GM23338 (cell line): ENCODE results near the gene UBE2H. TPM values are rescaled to one million over a fixed set of nuclear protein-coding genes. Genes with fewer than 3 reads are reported as not detected.

ENCODE experiments used
- ATAC-seq: fragments of 200-7000 bp; cut with Tn5 transposase; 3 replicates; pipeline ENCODE4 v1.9.1; 2020
- DNase-seq: peaks from one replicate; pipeline ENCODE4 v3.0.0-alpha.2; 2015; ENCODE audit warnings: low spot score
- H2AFZ ChIP-seq: fragments of 200-600 bp; sonication (generic); 2 replicates; pipeline ENCODE4 v1.8.0; 2016; ENCODE audit warnings: antibody characterized with exemption, mild to moderate bottlenecking, moderate library complexity
- H3F3A ChIP-seq: fragments of 200-600 bp; sonication (generic); replicated peaks from 2 replicates; pipeline ENCODE4 v1.8.0; 2017; ENCODE audit warnings: antibody characterized with exemption, mixed run types, low read depth
- H3K27ac ChIP-seq: fragments of 200-600 bp; sonication (generic); 2 replicates; pipeline ENCODE4 v1.6.1; 2016; ENCODE audit warnings: low read depth
- H3K27me3 ChIP-seq: fragments of 200-600 bp; sonication (generic); 2 replicates; pipeline ENCODE4 v1.8.0; 2016; ENCODE audit warnings: mild to moderate bottlenecking, mixed run types, moderate library complexity; ENCODE audit not compliant: insufficient read depth
- H3K36me3 ChIP-seq: fragments of 200-600 bp; sonication (generic); 2 replicates; pipeline ENCODE4 v1.8.0; 2016; ENCODE audit warnings: mild to moderate bottlenecking; ENCODE audit not compliant: insufficient read depth
- H3K4me1 ChIP-seq: fragments of 200-600 bp; sonication (generic); 2 replicates; pipeline ENCODE4 v1.8.0; 2016; ENCODE audit warnings: mild to moderate bottlenecking, moderate library complexity; ENCODE audit not compliant: insufficient read depth
- H3K4me2 ChIP-seq: fragments of 200-600 bp; sonication (generic); 2 replicates; pipeline ENCODE4 v1.7.1; 2017; ENCODE audit warnings: mixed run types
- H3K4me3 ChIP-seq: fragments of 200-600 bp; sonication (generic); 2 replicates; pipeline ENCODE4 v1.6.1; 2016; ENCODE audit warnings: mixed run types
- H3K79me2 ChIP-seq: fragments of 200-600 bp; sonication (generic); replicated peaks from 2 replicates; pipeline ENCODE4 v1.8.0; 2017; ENCODE audit warnings: mild to moderate bottlenecking; ENCODE audit not compliant: insufficient read depth
- H3K9me2 ChIP-seq: fragments of 200-600 bp; sonication (generic); 2 replicates; pipeline ENCODE4 v1.8.0; 2017; ENCODE audit not compliant: insufficient read depth
- H4K20me1 ChIP-seq: fragments of 200-600 bp; sonication (generic); replicated peaks from 2 replicates; pipeline ENCODE4 v1.8.0; 2017; ENCODE audit warnings: mild to moderate bottlenecking; ENCODE audit not compliant: insufficient read depth
- H3K27ac Mint-ChIP-seq: 2 replicates; pipeline ENCODE4 v1.8.0; 2020; ENCODE audit warnings: inconsistent platforms, mild to moderate bottlenecking, moderate library complexity, mixed read lengths
- H3K27me3 Mint-ChIP-seq: 3 replicates; pipeline ENCODE4 v1.8.0; 2022; ENCODE audit warnings: low read depth, mild to moderate bottlenecking, moderate library complexity, mixed read lengths, inconsistent platforms; ENCODE audit not compliant: insufficient read depth, poor library complexity
- H3K36me3 Mint-ChIP-seq: 3 replicates; pipeline ENCODE4 v1.8.0; 2021; ENCODE audit warnings: low read depth, mild to moderate bottlenecking, inconsistent platforms, moderate library complexity, mixed read lengths
- H3K4me1 Mint-ChIP-seq: 3 replicates; pipeline ENCODE4 v1.8.0; 2020; ENCODE audit warnings: mild to moderate bottlenecking, inconsistent platforms, mixed read lengths
- H3K4me3 Mint-ChIP-seq: 3 replicates; pipeline ENCODE4 v1.8.0; 2021; ENCODE audit warnings: moderate library complexity, mild to moderate bottlenecking, inconsistent platforms, mixed read lengths
- H3K9me3 Mint-ChIP-seq: 3 replicates; pipeline ENCODE4 v1.8.0; 2020; ENCODE audit warnings: moderate library complexity, mild to moderate bottlenecking, inconsistent platforms, mixed read lengths
- CREB1 ChIP-seq: fragments of 250-450 bp; sonication (Bioruptor Pico); IDR thresholded peaks from 2 replicates; pipeline ENCODE4 v1.5.0; 2020; ENCODE audit warnings: low read depth, mild to moderate bottlenecking, moderate library complexity
- EZH2 ChIP-seq: fragments of 200-600 bp; sonication (generic); IDR thresholded peaks from one replicate; pipeline ENCODE4 v1.8.0; 2017; ENCODE audit warnings: antibody characterized with exemption, mild to moderate bottlenecking, low read depth; ENCODE audit not compliant: unreplicated experiment
- EZH2phosphoT487 ChIP-seq: fragments of 200-600 bp; sonication (generic); IDR thresholded peaks from one replicate; pipeline ENCODE4 v1.8.1; 2018; ENCODE audit warnings: antibody characterized with exemption; ENCODE audit not compliant: unreplicated experiment
- JUNB ChIP-seq: IDR thresholded peaks from one replicate; pipeline ENCODE4 v1.6.1; 2016; ENCODE audit warnings: antibody characterized with exemption; ENCODE audit not compliant: unreplicated experiment
- NANOG ChIP-seq: IDR thresholded peaks from 2 replicates; pipeline ENCODE4 v1.6.1; 2016; ENCODE audit warnings: antibody characterized with exemption, borderline replicate concordance
- POLR2AphosphoS5 ChIP-seq: IDR thresholded peaks from 2 replicates; pipeline ENCODE4 v1.6.1; 2016; ENCODE audit warnings: antibody characterized with exemption, low read depth
- STAT1 ChIP-seq: IDR thresholded peaks from one replicate; pipeline ENCODE4 v1.6.1; 2016; ENCODE audit warnings: antibody characterized with exemption; ENCODE audit not compliant: unreplicated experiment
- ZNF114 ChIP-seq: fragments of 250-450 bp; sonication (Bioruptor Pico); IDR thresholded peaks from 2 replicates; pipeline ENCODE4 v1.5.0; 2020; ENCODE audit warnings: mild to moderate bottlenecking, moderate library complexity
- ZNF331 ChIP-seq: fragments of 250-450 bp; sonication (Bioruptor Pico); IDR thresholded peaks from 2 replicates; pipeline ENCODE4 v1.5.0; 2020; ENCODE audit warnings: low read depth, mild to moderate bottlenecking, moderate library complexity
- ZNF462 ChIP-seq: fragments of 250-450 bp; sonication (Bioruptor Pico); IDR thresholded peaks from 2 replicates; pipeline ENCODE4 v1.5.0; 2020; ENCODE audit warnings: mild to moderate bottlenecking, moderate library complexity
- polyA plus RNA-seq: library from polyadenylated mRNA; unstranded; fragments of >200 nt; fragmentation: Nextera tagmentation; extraction: Ambion mirVana; gene quantifications from 2 replicates; pipeline ENCODE4 v1.2.1, GENCODE V29; 2016
- total RNA-seq: library from RNA; depleted of rRNA; stranded (reverse); fragments of >200 nt; shearing (Covaris generic); gene quantifications from 2 replicates; pipeline ENCODE4 v1.2.3, GENCODE V29; 2014
- TF ChIP-seq, protein P1 (sequence below): IDR thresholded peaks from one replicate; pipeline ENCODE4 v1.6.1; 2018; ENCODE audit warnings: antibody characterized with exemption; ENCODE audit not compliant: unreplicated experiment
- TF ChIP-seq, protein P2 (sequence below): IDR thresholded peaks from 2 replicates; pipeline ENCODE4 v1.6.1; 2016; ENCODE audit warnings: antibody characterized with exemption

Gene UBE2H
- total and polyA plus RNA-seq, 2 experiments from 2014 or later: 40.8 to 86.5 TPM

DNA sequence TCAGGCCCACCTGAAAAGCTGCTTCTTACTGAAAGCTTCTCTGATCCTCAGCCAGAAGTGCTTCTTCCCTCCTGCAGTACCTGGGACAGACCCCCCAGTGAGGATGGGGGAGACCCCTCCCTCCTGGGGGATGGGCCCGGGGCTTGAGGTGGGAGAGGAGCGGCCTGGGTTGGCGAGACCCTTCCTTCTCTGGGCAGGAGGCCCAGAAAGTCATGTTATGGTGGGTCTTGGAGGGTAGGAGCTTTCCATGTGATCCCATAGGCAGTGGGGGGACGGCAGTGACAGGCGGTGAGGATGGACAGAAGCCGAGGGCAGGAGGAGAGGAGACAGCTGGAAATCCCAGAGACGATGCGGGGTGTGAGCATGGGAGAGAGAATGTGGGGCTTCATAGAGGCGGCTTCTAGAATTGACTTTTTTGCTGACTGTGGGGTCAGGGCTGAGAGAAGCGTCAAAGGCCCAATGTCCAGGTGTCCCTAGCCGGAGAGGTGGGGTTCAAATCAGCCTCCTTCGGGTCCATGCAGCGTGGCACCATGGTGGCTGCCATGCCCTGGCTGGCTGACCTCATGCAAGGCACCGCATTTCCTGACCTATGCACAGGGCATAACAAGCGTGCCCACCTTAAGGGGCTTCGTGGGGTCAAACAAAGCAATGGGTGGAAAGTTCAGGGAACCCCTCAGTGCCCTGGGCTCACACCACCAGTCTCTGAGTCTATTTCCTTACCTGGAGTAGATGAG lies 154.0 kb downstream of the UBE2H start (continued):
- TF ChIP-seq, protein P1, sequence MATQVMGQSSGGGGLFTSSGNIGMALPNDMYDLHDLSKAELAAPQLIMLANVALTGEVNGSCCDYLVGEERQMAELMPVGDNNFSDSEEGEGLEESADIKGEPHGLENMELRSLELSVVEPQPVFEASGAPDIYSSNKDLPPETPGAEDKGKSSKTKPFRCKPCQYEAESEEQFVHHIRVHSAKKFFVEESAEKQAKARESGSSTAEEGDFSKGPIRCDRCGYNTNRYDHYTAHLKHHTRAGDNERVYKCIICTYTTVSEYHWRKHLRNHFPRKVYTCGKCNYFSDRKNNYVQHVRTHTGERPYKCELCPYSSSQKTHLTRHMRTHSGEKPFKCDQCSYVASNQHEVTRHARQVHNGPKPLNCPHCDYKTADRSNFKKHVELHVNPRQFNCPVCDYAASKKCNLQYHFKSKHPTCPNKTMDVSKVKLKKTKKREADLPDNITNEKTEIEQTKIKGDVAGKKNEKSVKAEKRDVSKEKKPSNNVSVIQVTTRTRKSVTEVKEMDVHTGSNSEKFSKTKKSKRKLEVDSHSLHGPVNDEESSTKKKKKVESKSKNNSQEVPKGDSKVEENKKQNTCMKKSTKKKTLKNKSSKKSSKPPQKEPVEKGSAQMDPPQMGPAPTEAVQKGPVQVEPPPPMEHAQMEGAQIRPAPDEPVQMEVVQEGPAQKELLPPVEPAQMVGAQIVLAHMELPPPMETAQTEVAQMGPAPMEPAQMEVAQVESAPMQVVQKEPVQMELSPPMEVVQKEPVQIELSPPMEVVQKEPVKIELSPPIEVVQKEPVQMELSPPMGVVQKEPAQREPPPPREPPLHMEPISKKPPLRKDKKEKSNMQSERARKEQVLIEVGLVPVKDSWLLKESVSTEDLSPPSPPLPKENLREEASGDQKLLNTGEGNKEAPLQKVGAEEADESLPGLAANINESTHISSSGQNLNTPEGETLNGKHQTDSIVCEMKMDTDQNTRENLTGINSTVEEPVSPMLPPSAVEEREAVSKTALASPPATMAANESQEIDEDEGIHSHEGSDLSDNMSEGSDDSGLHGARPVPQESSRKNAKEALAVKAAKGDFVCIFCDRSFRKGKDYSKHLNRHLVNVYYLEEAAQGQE: no peak
- TF ChIP-seq ZNF114: no peak
- TF ChIP-seq EZH2phosphoT487: no peak
- no peak for TF ChIP-seq JUNB
- TF ChIP-seq, protein P2, sequence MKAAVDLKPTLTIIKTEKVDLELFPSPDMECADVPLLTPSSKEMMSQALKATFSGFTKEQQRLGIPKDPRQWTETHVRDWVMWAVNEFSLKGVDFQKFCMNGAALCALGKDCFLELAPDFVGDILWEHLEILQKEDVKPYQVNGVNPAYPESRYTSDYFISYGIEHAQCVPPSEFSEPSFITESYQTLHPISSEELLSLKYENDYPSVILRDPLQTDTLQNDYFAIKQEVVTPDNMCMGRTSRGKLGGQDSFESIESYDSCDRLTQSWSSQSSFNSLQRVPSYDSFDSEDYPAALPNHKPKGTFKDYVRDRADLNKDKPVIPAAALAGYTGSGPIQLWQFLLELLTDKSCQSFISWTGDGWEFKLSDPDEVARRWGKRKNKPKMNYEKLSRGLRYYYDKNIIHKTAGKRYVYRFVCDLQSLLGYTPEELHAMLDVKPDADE: no peak
- no peak for TF ChIP-seq NANOG
- TF ChIP-seq POLR2AphosphoS5: no peak
- no peak for TF ChIP-seq STAT1

GRCh38 chr7:129797214-129797789 lies 155.5 kb downstream of the UBE2H start:
- H2AFZ ChIP-seq: peak overlapping the region; percentile 76
- H3K9me2 ChIP-seq: no peaks in the 10 kb centered on the region
- H3K4me2 ChIP-seq: peak overlapping the region; percentile 51
- Mint-ChIP-seq H3K36me3 (no peaks in the 10 kb centered on the region; the same call in 2 of the 3 replicates), H3K9me3 (no peaks in the 10 kb centered on the region), H3K27ac (no peak overlapping the region), H3K4me1 (peaks cover 31% of the 10 kb centered on the region), H3K27me3 (peaks cover 23% of the 10 kb centered on the region), H3K4me3 (no peak overlapping the region)
- no peaks in the 10 kb centered on the region for H3K27me3 ChIP-seq
- H3K36me3 ChIP-seq: no peaks in the 10 kb centered on the region
- peaks cover 4% of the 10 kb centered on the region; the same call in 1 of the 2 replicates for H3F3A ChIP-seq
- H3K27ac ChIP-seq: 0 out of 2 replicates have a peak overlapping the region, but pooled peaks have one; percentile 66
- ATAC-seq (peak; percentile 47), DNase-seq (peak; percentile 59)
- H3K4me3 ChIP-seq: no peak overlapping the region
- H3K79me2 ChIP-seq: no peaks in the 10 kb centered on the region
- peaks cover 19% of the 10 kb centered on the region for H3K4me1 ChIP-seq
- H4K20me1 ChIP-seq: no peaks in the 10 kb centered on the region
- TF ChIP-seq JUNB (no peak), EZH2phosphoT487 (no peak), ZNF114 (no peak), EZH2 (no peak), NANOG (no peak), ZNF462 (no peak), ZNF331 (CRISPR knock-in tag) (no peak), STAT1 (no peak), CREB1 (CRISPR knock-in tag) (no peak)
